MM.1S (cell line): ENCODE data around the gene LYRM9.
A peak's percentile ranks its signal among the peaks of the same experiment; 100 is the strongest.

Source experiments
- DNase-seq: peaks from one replicate; pipeline ENCODE4 v3.0.0-alpha.2; 2015
- H2AFZ ChIP-seq: fragments of 300-600 bp; sonication (generic); 2 replicates; pipeline ENCODE4 v1.6.0; 2016; ENCODE audit warnings: antibody characterized with exemption, low read length
- H3F3A ChIP-seq: fragments of 300-600 bp; sonication (generic); 2 replicates; pipeline ENCODE4 v1.6.1; 2016; ENCODE audit warnings: mild to moderate bottlenecking, antibody characterized with exemption, low read length, moderate library complexity, mixed read lengths; ENCODE audit not compliant: insufficient read depth
- H3K27ac ChIP-seq: fragments of 300-600 bp; sonication (generic); 2 replicates; pipeline ENCODE4 v1.5.1; 2016; ENCODE audit warnings: mild to moderate bottlenecking, low read length
- H3K27me3 ChIP-seq: fragments of 300-600 bp; sonication (generic); replicated peaks from 2 replicates; pipeline ENCODE4 v1.6.0; 2016; ENCODE audit warnings: low read length; ENCODE audit not compliant: insufficient read depth
- H3K36me3 ChIP-seq: fragments of 300-600 bp; sonication (generic); replicated peaks from 2 replicates; pipeline ENCODE4 v1.6.1; 2016; ENCODE audit warnings: mild to moderate bottlenecking, low read length, mixed read lengths; ENCODE audit not compliant: insufficient read depth
- H3K4me1 ChIP-seq: fragments of 300-600 bp; sonication (generic); 2 replicates; pipeline ENCODE4 v1.6.1; 2016; ENCODE audit warnings: low read length, mixed read lengths
- H3K4me2 ChIP-seq: fragments of 300-600 bp; sonication (generic); 2 replicates; pipeline ENCODE4 v1.6.0; 2016; ENCODE audit warnings: low read depth, low read length
- H3K4me3 ChIP-seq: fragments of 300-600 bp; sonication (generic); 2 replicates; pipeline ENCODE4 v1.5.1; 2016; ENCODE audit warnings: low read length, mixed read lengths
- H3K79me2 ChIP-seq: fragments of 300-600 bp; sonication (generic); 2 replicates; pipeline ENCODE4 v1.6.1; 2016; ENCODE audit warnings: mixed run types, low read length, mixed read lengths
- H3K9ac ChIP-seq: fragments of 300-600 bp; sonication (generic); 2 replicates; pipeline ENCODE4 v1.6.1; 2016; ENCODE audit warnings: low read length, mixed read lengths
- H3K9me2 ChIP-seq: fragments of 300-600 bp; sonication (generic); replicated peaks from 2 replicates; pipeline ENCODE4 v1.6.1; 2016; ENCODE audit warnings: mild to moderate bottlenecking, low read length, mixed read lengths; ENCODE audit not compliant: insufficient read depth
- H3K9me3 ChIP-seq: fragments of 300-600 bp; sonication (generic); replicated peaks from 2 replicates; pipeline ENCODE4 v1.6.1; 2016; ENCODE audit warnings: mild to moderate bottlenecking, low read length, mixed read lengths; ENCODE audit not compliant: insufficient read depth
- H4K20me1 ChIP-seq: fragments of 300-600 bp; sonication (generic); 2 replicates; pipeline ENCODE4 v1.6.1; 2016; ENCODE audit warnings: mild to moderate bottlenecking, low read length, moderate library complexity, mixed read lengths; ENCODE audit not compliant: insufficient read depth
- EZH2 ChIP-seq: fragments of 300-600 bp; sonication (generic); optimal IDR thresholded peaks from 2 replicates; pipeline ENCODE3; 2017; ENCODE audit warnings: low read depth, mild to moderate bottlenecking, antibody characterized with exemption, low read length, mixed read lengths
- EZH2phosphoT487 ChIP-seq: fragments of 300-600 bp; sonication (generic); IDR thresholded peaks from 2 replicates; pipeline ENCODE4 v1.6.1; 2018; ENCODE audit warnings: antibody characterized with exemption, low read length
- TF ChIP-seq, protein P1 (sequence below): fragments of 300-600 bp; sonication (generic); IDR thresholded peaks from 2 replicates; pipeline ENCODE4 v1.5.1; 2016; ENCODE audit warnings: antibody characterized with exemption, low read length, mixed read lengths

LYRM9 gene

DNA sequence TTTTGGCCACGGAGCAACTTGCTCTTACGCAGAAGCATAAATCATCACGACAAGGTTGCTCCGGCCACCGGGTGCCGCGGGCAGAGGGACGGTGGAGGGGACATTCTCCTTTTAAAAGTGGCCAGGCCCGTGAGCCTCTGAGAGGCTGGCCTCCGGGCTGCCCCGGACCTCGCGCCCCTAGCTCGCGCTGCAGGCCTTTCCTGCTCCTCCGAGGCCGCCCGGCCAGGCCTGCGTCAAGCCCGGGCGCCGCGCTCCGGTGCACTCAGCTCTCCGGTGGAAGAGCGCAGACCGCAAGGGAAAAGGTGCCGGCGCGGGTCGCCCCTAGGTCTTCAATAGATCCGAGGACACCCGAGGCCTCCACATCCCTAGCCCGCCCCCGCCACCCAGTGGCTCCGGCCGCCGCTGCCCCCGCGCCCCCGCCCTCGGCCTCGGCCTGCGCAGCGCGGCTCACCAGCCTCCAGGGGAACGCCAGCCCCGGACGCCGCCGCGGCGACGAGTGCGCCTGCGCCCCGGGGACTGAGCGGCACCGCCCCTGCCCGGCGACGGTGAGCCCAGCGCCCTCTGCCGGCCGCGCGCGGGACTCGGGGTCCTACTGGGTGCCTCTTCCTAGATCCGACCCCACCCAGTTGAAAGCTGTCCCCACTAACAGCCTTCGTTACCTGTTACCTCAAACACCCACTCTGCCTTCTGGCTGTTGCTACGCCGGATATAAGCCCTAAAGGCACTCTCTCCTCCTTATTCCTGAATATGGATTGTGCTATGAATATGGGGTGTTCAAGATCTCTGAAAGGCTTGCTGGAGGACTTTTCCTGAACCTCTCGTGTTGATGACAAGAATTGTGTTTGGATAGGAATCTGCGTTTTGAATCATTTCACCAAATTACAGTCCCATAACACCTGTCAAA, at the start of gene LYRM9:
Gene LYRM9, minus strand, starts transcription at position 500 of the 904 bp plus-strand sequence. CDS start 10,671 bp downstream, outside the sequence.
- Histone ChIP-seq H3K4me2 (peak within 1 kb of the TSS; percentile 85), H3F3A (no peaks in the 10 kb centered on the region), H2AFZ (peak within 1 kb of the TSS; percentile 83), H3K9me2 (no peaks in the 10 kb centered on the region), H3K4me1 (0 out of 2 replicates have a peak, but pooled peaks cover 4% of the 10 kb centered on the region), H3K27me3 (peaks cover 8% of the 10 kb centered on the region; the same call in 1 of the 2 replicates), H3K79me2 (no peaks in the 10 kb centered on the region), H4K20me1 (no peaks in the 10 kb centered on the region), H3K27ac (no peak within 1 kb of the TSS), H3K36me3 (no peaks in the 10 kb centered on the region), H3K4me3 (peak within 1 kb of the TSS; percentile 63), H3K9ac (peak within 1 kb of the TSS; percentile 49; the same call in 1 of the 2 replicates), H3K9me3 (no peaks in the 10 kb centered on the region)
- DNase-seq = peak; percentile 91
- TF ChIP-seq EZH2phosphoT487 = no peak
- no peak for TF ChIP-seq EZH2
- TF ChIP-seq, protein P1, sequence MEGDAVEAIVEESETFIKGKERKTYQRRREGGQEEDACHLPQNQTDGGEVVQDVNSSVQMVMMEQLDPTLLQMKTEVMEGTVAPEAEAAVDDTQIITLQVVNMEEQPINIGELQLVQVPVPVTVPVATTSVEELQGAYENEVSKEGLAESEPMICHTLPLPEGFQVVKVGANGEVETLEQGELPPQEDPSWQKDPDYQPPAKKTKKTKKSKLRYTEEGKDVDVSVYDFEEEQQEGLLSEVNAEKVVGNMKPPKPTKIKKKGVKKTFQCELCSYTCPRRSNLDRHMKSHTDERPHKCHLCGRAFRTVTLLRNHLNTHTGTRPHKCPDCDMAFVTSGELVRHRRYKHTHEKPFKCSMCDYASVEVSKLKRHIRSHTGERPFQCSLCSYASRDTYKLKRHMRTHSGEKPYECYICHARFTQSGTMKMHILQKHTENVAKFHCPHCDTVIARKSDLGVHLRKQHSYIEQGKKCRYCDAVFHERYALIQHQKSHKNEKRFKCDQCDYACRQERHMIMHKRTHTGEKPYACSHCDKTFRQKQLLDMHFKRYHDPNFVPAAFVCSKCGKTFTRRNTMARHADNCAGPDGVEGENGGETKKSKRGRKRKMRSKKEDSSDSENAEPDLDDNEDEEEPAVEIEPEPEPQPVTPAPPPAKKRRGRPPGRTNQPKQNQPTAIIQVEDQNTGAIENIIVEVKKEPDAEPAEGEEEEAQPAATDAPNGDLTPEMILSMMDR = peak; percentile 82

DNA sequence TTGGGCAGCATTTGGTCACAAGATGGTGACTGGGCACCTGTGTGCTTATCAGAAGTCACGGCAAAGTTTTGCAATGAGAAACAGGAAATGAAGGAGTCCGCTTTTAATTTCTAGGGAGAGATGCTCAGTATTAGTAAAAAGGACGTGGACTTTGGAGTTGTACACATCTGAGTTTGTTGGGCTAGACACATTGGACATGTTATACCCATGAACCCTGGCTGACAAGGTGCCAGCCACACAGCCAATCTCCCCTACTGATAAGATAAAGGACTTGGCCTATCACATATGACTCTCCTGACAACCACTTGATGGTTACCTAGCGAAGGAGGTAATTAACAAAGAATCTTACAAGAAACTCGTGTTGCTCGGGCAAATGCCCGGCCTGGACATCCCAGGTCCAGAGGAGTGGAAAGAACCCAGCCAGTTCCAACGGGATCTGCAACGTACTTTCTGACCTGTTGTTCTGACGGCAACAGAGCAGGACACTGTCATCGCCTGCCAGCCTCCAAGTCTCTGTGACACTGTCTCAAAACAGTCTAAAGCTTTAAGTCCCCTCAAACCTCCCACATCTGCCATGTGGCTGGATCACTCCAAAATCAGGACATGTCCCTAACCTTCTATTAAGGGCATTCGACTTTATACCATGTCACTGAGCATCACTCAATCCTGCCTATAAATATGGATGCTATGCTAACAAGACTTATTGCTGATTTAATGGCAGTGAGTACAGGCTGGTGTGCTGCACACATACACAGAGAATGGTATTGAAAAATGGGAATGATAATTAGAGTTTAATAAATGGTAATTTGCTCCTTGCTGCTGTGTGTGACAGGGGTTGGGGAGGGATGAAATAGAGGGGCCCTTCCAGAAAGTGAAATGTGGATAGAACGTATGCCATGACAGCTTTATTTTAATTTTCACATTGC, 47.6 kb upstream of the LYRM9 start:
- Histone ChIP-seq H3K4me2 (no peak overlapping the region), H3K36me3 (no peaks in the 10 kb centered on the region), H2AFZ (no peak overlapping the region), H3K4me1 (peaks cover 13% of the 10 kb centered on the region), H3F3A (no peaks in the 10 kb centered on the region), H3K79me2 (no peaks in the 10 kb centered on the region), H3K27me3 (no peaks in the 10 kb centered on the region), H4K20me1 (no peaks in the 10 kb centered on the region), H3K9me2 (no peaks in the 10 kb centered on the region), H3K9ac (no peak overlapping the region), H3K9me3 (no peaks in the 10 kb centered on the region), H3K27ac (no peak overlapping the region), H3K4me3 (no peak overlapping the region)
- no peak for DNase-seq
- TF ChIP-seq EZH2 (no peak), EZH2phosphoT487 (no peak)
- TF ChIP-seq, protein P1 = no peak

DNA sequence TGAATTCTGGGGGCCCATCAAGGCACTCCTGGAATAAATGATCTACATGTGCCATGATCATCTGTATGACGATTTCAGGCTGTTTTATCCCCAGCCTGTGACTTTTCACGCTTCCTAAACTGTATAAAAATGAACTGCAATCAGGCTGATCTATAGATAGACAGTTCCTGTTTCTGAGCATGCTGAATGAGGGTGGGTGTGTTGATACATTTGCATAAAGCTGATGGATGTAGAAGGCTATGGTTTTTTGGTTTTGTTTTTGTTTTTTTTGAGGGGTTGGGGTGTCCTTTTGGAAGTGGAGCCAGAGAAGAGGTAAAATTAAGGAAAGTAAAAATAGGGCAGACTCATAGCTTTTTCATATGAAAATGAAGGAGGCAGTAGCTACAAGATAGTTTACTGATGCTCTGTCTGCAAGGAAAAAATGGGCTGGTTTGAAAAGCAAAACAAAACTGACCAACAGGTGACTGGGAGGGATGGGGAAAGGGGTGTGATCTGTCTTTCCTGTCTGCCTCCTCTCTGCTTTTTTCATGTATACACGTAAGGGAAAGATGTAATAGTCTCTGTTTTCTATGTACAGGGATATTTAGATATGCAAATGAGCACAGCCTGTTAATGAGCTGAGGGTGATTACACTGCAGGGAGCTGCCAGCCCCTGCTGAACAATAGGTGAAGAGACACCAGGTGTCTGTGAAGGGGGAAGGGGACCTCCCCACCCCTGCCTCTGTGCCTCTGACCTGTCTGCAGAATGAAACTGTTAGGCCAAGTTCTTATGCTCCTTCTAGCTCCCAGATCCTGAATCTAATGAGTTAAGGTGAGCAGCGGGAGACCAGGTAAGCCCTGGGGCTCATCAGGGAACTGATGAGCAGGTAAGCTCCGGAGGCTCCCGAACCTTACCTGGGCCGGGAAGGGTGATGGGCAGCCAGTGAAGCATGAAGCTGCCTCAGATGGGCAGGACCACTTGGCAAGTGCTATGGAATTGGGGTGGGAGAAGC, 46.6 kb upstream of the LYRM9 start:
- Histone ChIP-seq H3K9me3 (no peaks in the 10 kb centered on the region), H2AFZ (peak overlapping the region; percentile 23; the same call in 1 of the 2 replicates), H3K4me1 (peaks cover 13% of the 10 kb centered on the region), H3K36me3 (no peaks in the 10 kb centered on the region), H3K27me3 (no peaks in the 10 kb centered on the region), H3K4me3 (peak overlapping the region; percentile 14), H3K9me2 (no peaks in the 10 kb centered on the region), H4K20me1 (no peaks in the 10 kb centered on the region), H3K27ac (peak overlapping the region; percentile 11; the same call in 1 of the 2 replicates), H3K79me2 (no peaks in the 10 kb centered on the region), H3K9ac (no peak overlapping the region), H3F3A (no peaks in the 10 kb centered on the region), H3K4me2 (peak overlapping the region; percentile 26)
- TF ChIP-seq, protein P1 = no peak
- TF ChIP-seq EZH2phosphoT487 (no peak), EZH2 (no peak)
- DNase-seq = no peak
